ENCODE measurements around the gene TP63. TPM values are rescaled to one million over a fixed set of nuclear protein-coding genes. Genes with fewer than 3 reads are reported as not detected.
"Not testable (repeated sequence)": the region's sequence is repeated elsewhere in the genome, so short reads cannot be mapped to it uniquely, and the experiment has no call there.

The TP63 gene
- polyA plus RNA-seq, 3 donors: 0.73 to 1.2 (median 1.1) TPM

DNA sequence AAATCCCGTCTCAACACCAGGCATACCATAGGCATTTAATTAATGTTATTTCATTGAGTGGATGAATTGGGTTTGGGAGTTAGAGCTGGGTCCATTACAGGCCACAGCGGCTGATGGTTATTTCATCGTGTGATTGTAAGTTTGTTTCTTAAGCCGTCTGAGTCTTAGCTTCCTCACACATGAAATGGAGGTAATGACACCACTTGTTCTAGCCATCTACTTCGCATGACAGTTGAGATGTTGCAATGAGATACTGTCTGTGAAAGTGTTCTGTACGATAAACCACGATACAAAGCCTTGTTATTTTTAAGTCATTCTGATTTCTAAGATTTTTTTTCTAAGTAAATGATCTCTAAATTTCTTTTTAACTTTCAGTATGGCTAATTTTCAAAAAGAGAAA is 8.6 kb upstream of the TP63 start:
- DNase-seq (ENCODE audit: extremely low read depth in 1 of 11, low read depth in 9 of 11, low spot score in 4 of 11): no peak

GRCh38 chr3:189624130-189624529 is 7.1 kb upstream of the TP63 start:
- no peak for DNase-seq (ENCODE audit: extremely low read depth in 1 of 11, low read depth in 9 of 11, low spot score in 4 of 11)

- no peak for DNase-seq (ENCODE audit: extremely low read depth in 1 of 11, low read depth in 9 of 11, low spot score in 4 of 11)
These were observed 6.1 kb upstream of the TP63 start for GRCh38 chr3:189625071-189625470.

- DNase-seq (ENCODE audit: extremely low read depth in 1 of 11, low read depth in 9 of 11, low spot score in 4 of 11): peak in 3 of 11 donors; percentile 4 to 15 (median 8)
These were observed 5.6 kb upstream of the TP63 start for GRCh38 chr3:189625572-189625971.

- no peak for DNase-seq (ENCODE audit: extremely low read depth in 1 of 11, low read depth in 9 of 11, low spot score in 4 of 11)
These were observed 4.9 kb upstream of the TP63 start for GRCh38 chr3:189626286-189626685.

GRCh38 chr3:189629803-189630455 is 1.3 kb upstream of the TP63 start:
- no peak for DNase-seq (ENCODE audit: extremely low read depth in 1 of 11, low read depth in 9 of 11, low spot score in 4 of 11)

DNA sequence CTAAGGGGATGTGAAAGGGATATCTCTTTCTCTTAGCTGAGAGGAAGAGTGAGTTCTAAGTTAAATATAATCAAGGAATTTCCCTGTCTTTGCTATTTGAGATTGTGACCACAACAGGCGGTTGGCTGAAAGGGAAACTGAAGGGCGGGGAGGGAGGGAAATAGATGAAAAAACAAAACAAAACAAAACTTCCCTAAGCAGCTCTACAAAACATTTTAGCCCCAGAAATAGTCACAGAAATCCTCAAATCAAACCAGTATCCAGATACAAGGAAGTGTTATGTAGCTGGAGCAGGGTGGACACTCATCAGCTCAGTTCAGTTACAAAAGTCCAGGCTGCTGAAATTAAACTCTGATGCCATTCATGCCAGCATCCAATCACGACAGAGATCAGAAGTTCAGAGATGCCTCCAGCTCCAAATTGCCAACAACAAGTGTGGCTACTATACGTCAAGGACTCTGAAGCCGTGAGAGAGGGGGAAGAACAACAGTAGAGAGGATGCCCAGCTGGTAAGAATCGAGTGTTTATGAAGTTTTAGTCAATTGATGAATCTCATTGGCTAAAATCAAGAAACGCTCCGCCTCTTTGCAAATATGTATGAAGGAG is 319 bp upstream of the TP63 start:
- DNase-seq (ENCODE audit: extremely low read depth in 1 of 11, low read depth in 9 of 11, low spot score in 4 of 11): no peak

- no peak for DNase-seq (ENCODE audit: extremely low read depth in 1 of 11, low read depth in 9 of 11, low spot score in 4 of 11)
These were observed 220 bp downstream of the TP63 start for GRCh38 chr3:189631409-189631808.

DNA sequence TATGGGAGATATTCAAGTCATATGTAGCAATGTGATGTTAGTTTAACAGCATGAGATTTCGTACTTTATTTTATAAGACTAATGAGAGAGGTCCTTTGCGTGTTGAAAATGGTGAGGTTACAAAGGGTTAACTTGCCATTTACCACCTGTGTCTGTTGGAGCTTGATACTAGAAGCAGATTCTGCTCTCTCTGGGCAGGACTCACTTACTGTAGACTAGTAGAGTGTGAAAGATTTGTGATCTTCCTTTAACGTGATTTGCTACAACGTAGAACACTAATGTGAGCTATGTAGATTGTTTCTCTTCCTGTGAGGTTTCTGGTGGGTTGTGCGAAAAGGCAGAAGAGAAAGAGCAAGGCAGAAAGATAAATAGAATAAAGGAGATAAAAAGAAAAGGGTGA is 1.1 kb downstream of the TP63 start:
- no peak for DNase-seq (ENCODE audit: extremely low read depth in 1 of 11, low read depth in 9 of 11, low spot score in 4 of 11)

DNA sequence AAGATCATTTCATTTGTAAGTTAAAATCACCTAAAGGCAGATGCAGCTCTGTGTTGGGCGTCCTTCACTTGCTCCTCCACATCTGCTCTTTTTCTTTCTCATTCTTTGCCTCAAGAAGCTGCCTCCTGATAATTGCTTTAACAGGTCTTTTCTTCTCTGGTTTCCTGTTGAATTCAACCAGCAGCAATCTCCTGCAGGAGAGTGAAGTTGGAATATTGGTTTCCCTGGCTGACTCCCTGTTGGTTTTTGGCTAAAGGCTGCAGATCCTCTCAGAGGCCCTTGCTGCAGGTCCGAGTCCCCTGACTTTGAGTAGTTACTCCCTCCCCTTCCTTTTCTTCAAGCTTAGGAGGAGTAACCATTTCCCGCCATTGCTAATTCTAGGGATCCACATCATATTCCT is 4.2 kb downstream of the TP63 start:
- no peak for DNase-seq (ENCODE audit: extremely low read depth in 1 of 11, low read depth in 9 of 11, low spot score in 4 of 11)

DNA sequence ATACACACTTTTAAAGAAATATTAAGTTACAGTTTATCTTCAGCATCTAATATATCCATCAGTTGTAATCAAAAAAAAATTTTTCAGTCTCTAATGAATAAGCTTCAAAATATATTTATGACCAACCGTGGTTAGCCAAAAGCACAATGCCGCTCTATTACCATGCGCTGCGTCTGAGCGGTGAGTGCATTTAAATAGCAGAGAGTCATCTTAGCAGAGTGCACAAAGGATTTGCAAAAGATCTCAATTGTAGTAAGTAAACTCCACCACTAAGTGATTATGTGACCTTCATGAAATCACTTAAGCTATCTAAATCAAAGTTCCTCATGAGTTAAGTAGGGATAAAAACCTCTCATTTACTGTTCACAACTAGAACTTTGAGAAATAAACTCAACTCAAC is 4.9 kb downstream of the TP63 start:
- DNase-seq (ENCODE audit: extremely low read depth in 1 of 11, low read depth in 9 of 11, low spot score in 4 of 11): no peak

- no peak for DNase-seq (ENCODE audit: extremely low read depth in 1 of 11, low read depth in 9 of 11, low spot score in 4 of 11)
These were observed 6.6 kb downstream of the TP63 start for GRCh38 chr3:189637750-189638149.

DNA sequence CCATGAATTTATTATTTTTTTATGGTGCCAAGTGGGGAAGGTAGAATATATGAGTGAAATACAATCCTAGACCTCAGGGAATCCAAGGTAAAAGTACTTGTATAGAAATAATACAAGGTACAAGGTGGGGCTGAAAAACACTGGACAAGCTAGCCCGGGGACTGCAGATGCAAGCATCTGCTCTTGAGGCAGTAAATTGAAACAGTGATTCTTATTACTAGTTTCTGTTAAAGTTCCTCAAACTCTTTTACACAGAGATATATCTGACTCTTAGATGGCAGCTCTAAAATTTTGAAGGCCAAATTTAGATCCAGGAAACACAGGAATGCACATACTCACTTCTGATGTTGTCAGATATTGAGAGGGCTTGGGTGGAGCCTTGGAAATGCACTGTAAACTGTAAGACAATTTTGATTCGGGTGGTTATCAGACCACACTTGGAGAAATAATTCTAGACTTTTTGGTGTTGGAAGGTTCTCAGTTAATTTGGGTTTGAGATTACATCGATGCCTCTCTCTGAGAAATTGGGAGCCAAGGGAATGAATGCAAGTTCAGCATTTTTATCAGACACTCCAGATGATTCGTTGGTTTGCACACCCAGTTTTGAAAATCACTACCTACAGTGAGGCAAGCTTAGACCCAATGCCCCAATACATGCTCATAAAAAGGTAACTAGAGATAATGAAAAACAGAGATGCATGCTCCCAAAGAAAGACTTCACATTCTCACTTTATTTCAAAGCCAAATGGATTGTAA is 7.3 kb downstream of the TP63 start:
- DNase-seq (ENCODE audit: extremely low read depth in 1 of 11, low read depth in 9 of 11, low spot score in 4 of 11): no peak

DNA sequence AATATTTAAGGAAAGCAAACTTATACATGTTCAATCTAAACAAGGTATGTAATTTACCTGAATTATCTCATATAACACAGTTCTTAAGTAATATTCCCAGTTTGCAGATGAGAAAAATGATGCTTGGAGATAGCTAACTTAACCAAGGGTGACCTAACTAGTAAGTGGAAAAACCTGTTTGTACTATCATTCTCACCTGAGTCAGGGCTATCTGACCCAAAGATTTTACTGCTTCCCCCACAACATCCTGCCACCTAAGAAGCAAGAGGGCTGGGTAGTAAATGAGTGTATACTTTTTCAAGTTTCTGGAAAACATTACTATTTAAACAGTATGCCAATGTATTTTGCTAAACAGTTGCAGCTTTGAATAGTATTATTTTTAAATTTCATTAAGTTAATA is 10.6 kb downstream of the TP63 start:
- no peak for DNase-seq (ENCODE audit: extremely low read depth in 1 of 11, low read depth in 9 of 11, low spot score in 4 of 11)

DNA sequence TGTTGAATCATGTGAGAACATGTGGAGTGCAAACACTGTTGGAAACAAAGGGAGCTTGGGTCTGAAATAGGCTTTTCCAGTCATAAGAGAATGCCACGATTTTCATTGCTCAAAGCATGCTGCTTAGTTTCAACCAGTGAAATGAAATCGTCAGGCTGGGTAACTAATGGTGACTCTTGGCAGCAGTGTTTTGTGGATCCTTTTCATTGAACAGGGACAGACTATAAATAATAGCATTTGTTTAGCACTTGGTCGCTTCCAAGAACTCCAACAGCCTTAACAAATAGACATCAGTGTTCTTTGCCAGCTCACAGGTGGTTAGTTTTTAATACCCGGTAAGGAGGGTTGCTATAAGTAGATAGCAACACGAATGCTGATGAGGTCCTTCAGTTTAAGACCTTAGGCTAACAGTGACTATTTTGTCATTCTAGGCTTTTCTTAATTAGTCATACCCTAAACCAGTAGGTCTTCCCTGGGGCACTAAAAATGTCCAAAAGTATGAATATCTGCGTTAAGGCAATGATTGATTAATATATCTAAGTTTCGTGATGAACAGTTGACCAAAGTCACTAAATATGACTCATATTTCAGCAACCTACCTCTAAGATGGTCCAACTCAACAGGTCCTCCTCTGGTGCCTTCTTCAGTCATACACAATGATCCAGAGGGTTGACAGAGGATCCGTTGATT is 15.8 kb downstream of the TP63 start:
- no peak for DNase-seq (ENCODE audit: extremely low read depth in 1 of 11, low read depth in 9 of 11, low spot score in 4 of 11)

GRCh38 chr3:189652042-189652441 is 20.9 kb downstream of the TP63 start:
- DNase-seq (ENCODE audit: extremely low read depth in 1 of 11, low read depth in 9 of 11, low spot score in 4 of 11): no peak

DNA sequence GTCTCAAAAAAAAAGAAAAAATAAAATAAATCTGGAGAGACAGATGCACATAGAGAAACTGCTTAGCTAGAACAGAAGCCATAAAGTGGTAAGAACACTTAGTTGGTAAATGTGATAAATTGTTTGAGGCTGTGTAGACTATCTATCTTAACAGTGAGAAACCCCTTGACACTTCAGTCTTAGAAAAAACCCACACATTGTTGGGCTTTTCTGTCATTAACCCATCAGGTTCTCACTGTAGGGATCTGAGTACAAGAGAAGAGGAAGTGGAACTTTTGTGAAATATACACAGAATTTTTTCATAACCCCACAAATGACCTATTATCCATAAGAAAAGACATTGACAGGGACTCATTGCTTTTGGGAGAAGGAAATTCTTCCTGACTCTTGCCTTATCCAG is 24.4 kb downstream of the TP63 start:
- DNase-seq (ENCODE audit: extremely low read depth in 1 of 11, low read depth in 9 of 11, low spot score in 4 of 11): no peak

DNA sequence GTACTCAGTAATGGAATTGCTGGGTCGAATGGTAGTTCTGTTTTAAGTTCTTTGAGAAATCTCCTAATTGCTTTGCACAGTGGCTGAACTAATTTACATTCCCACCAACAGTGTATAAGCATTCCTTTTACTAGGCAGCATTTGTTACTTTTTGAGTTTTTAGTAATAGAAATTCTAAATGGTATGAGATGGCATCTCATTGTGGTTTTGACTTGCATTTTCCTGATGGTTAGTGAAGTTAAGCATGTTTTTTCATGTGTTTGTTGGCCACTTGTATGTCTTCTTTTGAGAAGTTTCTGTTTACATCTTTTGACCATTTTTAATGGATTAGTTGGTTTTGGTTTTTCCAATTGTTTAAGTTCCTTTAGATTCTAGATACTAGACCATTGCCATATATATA is 28.4 kb downstream of the TP63 start:
- no peak for DNase-seq (ENCODE audit: extremely low read depth in 1 of 11, low read depth in 9 of 11, low spot score in 4 of 11)

- no peak for DNase-seq (ENCODE audit: extremely low read depth in 1 of 11, low read depth in 9 of 11, low spot score in 4 of 11)
These were observed 33.1 kb downstream of the TP63 start for GRCh38 chr3:189664311-189664710.

GRCh38 chr3:189672346-189672745 is 41.2 kb downstream of the TP63 start:
- not testable (repeated sequence) for DNase-seq (ENCODE audit: extremely low read depth in 1 of 11, low read depth in 9 of 11, low spot score in 4 of 11)
